Mammary epithelial cell (primary cell): ENCODE data around the gene PYHIN1.

Source experiments
- EZH2 ChIP-seq: IDR thresholded peaks from 2 replicates; pipeline ENCODE4 v1.6.1; 2012; ENCODE audit warnings: low read length, inconsistent platforms, borderline replicate concordance
- TF ChIP-seq, protein P1 (sequence below), 2 donors: IDR thresholded peaks in 1 of 2; conservative IDR thresholded peaks in 1 of 2; 2 replicates each; pipeline ENCODE4 v1.5.1; 2011 to 2012; ENCODE audit warnings: inconsistent platforms in 2 of 2, low read length in 2 of 2, mild to moderate bottlenecking in 2 of 2, control low read depth in 1 of 2, low read depth in 1 of 2; ENCODE audit not compliant: insufficient read depth in 1 of 2; ENCODE audit errors: extremely low read depth in 1 of 2

DNA sequence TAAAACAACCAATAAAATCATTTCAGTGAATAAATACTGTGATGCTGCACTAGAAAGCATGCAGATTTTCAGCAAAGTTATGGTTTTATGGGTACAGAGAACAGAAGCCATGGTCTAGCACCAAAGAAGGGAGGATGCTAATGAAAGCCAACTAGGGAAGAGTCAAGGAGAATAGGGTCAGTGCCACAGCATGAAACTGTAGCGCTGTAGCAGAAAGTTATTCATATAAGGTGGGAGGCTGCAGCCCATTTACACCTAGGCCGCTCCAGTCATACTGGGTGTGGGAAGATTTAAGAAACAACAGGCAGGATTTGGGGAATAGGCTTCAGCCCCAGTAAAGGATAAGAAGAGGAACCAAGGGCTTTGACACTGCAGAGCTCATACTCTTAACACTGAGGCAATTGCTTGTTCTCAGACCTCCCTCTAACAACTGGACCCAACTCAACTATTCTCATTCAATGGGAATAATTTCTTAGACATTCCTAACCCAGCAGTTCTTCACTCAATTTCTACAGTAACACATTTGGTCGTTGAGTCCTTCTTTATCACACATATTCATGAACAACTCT, 82.7 kb downstream of the PYHIN1 start:
- TF ChIP-seq, protein P1, sequence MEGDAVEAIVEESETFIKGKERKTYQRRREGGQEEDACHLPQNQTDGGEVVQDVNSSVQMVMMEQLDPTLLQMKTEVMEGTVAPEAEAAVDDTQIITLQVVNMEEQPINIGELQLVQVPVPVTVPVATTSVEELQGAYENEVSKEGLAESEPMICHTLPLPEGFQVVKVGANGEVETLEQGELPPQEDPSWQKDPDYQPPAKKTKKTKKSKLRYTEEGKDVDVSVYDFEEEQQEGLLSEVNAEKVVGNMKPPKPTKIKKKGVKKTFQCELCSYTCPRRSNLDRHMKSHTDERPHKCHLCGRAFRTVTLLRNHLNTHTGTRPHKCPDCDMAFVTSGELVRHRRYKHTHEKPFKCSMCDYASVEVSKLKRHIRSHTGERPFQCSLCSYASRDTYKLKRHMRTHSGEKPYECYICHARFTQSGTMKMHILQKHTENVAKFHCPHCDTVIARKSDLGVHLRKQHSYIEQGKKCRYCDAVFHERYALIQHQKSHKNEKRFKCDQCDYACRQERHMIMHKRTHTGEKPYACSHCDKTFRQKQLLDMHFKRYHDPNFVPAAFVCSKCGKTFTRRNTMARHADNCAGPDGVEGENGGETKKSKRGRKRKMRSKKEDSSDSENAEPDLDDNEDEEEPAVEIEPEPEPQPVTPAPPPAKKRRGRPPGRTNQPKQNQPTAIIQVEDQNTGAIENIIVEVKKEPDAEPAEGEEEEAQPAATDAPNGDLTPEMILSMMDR (conservative IDR thresholded peaks at IDR 0.05 in 1 of 2, IDR thresholded peaks at IDR 0.05 in 1 of 2; ENCODE audit: extremely low read depth in 1 of 2, insufficient read depth in 1 of 2, low read depth in 1 of 2, low read length in 2 of 2): no peak
- TF ChIP-seq EZH2: no peak
